8988T (cell line): ENCODE data around the gene ESAM.
"Not testable (repeated sequence)": the region's sequence is repeated elsewhere in the genome, so short reads cannot be mapped to it uniquely, and the experiment has no call there.

Experiments used
- DNase-seq: peaks from one replicate; pipeline ENCODE4 v3.0.0; 2011

The ESAM gene

DNA sequence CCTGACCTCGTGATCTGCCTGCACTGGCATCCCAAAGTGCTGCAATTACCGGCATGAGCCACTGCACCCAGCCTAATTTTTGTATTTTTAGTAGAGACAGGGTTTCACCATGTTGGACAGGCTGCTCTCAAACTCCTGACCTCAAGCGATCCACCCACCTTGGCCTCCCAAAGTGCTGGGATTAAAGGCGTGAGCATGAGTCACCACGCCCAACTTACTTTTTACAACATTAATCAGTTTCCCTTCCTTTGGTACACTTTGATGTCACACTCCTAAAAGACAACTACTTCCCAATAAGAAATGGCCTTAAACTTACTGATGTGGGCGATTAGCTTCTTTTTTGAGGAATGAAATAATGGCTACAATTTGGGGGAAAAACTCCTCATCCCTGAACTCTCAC is 8.9 kb upstream of the ESAM start:
- not testable (repeated sequence) for DNase-seq

DNA sequence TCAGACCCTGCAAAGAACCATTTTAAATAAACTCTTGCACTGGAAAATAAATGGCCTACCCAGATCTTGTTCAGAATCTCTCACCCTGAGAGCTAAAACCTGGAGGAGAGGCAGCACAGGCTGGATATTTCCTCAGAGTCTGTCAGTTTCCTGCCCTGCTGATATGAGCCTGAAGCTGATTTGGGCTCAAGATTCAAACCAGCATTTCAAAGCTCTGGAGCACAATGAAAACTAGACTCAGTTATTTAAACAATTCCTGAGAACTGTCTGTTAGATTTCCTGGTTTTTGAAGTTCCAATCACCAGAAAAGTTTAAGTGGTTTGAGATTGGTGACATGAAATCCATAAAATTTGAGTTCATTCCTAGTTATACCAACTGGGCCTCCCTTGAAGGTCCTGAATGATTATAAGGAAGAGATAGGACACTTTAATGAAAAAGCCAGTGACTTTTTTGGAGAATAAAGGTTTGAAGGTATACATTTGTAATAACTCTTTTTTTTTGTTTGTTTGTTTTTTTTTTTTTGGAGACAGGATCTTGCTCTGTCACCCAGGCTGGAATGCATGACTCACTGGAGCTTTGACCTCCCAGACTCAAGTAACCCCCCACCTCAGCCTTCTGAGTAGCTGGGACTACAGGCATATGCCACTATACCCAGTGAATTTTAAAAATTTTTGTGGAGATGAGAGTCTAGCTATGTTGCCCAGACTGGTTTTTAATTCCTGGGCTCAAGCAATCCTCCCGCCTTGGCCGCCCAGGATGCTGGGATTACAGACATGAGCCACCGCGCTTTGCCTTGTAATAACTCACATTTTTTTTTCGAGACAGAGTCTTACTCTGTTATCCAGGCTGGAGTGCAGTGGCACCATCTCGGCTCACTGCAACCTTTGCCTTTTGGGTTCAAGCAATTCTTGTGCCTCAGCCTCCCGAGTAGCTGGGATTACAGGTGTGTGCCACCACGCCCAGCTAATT is 8.0 kb upstream of the ESAM start:
- no peak for DNase-seq

DNA sequence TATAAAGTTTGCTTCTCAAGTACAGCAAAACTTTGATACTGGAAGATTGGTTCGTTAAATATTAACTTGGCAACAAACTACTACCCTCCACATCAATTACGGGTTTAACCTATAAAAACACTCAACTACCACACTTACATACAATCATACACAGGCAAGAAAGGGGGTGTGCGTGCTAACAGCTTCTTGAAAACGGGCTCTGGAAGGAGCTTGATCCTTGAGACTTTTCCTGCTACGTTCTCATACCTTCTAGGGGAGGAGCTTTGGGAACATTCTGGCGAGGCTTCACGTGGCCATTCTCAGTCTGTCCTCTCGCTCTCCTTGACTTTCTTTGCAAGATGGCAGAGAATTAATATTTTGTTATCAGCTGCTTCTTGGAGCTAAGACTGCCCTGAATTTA is 6.8 kb upstream of the ESAM start:
- DNase-seq = no peak

DNA sequence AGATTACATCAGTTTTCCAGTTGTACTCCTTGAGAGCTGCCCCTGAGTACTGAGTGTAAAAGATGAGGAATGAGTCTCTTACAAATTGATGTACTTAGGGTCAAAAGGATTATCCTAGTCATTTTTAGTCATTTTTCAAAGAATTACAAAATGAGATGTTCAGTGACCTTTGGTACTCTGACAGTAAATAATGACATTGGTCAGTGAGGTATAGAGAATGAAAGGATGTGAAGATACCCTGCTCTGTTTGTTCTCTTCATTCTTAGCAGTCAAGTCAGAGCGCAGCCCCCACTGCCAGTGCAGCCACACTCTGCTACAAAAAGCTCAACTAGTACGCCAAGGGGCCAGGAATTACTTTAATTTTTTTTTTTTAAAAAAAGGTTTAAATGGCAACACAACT is 4.1 kb upstream of the ESAM start:
- no peak for DNase-seq

DNA sequence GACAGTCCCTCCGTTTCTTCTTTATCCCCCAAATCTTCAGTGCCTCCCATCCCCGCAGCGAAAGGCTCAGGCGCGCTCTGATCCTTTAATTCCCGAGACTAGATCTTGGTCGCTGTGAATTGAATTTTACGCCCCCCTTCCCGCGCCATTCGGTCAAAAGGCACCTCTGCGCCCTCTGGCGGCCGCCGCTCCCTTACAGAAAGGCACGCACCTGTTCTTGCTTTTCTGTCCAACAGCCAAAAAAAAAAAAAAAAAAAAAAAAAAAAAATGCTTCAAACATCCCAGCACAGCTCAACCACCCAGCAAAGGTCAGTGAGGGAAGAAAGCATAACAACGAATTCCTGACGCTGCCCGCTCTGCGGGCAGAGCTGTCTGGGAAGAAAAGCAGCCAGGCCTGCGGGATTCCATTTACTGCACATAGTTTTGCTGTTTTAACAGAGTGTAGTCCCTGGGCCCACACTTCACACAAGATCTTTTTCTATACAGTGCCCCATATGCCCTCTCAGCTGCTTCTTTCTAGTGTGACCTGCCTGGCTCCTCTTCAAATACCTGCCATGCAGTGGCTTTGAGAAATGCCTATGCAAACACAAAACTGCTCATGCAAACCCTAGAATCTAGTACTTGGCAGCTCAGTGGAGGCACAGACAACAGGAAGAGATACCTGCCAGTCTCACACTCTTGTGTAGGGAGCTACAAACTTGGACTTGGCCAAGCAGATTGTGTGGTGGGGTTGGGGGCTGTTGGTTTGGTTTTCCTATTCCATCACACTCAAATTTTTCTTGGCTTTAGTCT is 1.3 kb upstream of the ESAM start:
- no peak for DNase-seq

DNA sequence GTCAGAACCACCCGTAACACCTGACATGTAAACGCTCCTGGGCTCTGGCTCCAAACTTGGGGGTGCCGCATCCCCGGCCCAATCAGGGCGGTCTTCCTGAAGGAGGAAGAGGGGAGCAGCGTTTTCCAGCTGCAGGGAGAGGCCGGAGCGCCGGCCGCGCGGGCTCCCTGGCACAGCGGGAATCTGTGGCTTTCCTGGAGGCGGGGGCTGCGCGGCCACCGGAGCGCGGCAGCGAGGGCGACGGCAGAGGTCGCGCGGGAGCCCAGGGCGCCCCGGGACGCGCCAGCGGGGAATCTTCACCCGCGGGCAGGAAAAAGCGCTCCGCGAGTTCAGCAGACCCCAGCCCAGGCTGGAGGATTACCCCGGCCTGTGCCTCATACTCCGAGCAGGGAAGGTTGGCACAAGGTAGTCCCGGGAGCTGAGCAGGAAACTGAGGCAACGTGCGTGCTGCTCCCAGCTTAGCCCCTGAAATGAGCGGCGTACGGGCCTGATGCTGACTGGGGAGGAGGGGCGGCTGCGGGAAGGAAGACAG is 600 bp upstream of the ESAM start:
- DNase-seq = no peak

DNA sequence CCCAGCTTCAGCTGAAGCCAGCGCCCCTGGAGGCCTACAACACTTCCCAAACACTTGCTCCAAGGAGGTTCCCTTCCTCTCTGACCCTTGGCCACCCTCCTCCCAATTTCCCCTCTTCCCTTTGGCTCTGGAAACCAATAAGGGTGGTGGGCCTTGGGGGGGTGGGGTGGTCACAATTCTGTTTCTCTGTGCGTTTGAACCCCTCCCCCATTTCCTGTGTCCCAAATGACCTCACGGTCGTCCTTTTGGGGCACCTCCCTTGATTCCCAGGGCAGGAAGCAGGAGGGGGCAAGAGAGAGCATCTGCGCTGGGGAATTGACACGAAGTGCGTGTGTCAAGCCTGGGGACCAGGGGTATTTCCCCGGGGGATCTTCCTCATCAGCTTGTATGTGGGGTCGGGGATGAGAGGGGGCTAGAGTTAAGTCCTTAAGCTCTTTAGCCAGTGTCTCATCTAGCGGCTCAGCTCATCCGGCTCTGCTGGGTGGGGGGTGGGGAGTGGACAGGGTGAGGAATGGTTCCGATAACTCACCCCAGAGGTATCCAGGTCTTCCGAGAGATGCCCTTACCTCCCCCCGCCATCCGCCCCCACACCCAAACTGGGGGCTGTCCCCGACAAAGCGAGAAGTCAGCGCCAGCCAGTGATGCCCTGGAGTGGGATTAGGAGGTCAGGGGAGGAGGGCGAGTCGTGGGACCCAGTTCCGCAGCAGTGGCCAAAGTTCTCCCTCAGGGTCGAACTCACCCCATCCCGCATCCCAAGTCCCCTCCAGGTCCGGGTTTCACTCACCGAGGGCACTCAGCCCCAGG is 587 bp downstream of the ESAM start:
- DNase-seq = no peak

DNA sequence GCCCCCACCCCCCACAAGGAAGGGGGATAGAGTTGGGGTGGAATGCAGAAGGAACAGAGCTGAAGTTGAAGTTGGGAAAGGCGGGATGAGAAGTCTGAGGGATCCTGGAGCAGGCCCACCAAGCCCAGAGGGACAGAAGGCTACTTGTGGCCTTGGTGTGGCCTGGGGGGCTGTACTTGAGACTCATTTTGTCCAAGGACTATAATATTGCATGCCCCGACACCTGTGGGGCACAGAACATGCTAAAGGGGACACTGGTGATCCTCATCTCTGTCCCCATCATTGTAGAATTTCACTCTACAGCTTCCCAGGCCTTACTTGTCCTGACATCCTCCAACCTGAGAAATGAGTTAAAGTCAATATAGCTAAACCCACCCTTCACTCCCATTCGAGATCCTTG is 1.3 kb downstream of the ESAM start:
- DNase-seq = no peak

DNA sequence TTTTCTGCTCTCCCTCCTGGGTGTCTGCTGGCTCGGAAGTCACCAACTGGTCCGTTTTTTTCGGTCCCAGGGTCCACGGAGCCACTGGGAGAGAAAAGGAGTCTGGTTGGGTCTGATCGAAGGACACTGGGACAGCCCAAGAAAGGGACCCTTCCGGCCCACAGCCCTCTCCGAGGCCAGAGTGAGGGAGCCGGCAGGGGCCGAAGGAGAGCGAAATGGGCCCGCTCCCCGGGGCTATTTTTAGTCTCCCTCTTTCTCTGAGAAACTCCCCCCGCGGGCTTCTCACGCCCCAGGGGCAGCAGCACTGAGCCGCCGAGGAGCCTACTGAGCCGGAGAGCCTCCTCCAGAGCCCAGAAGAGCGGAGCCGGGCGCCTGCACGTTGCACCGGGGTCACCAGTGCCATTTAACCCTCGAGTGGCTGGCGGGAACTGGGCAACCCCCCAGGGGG is 1.9 kb downstream of the ESAM start:
- no peak for DNase-seq

DNA sequence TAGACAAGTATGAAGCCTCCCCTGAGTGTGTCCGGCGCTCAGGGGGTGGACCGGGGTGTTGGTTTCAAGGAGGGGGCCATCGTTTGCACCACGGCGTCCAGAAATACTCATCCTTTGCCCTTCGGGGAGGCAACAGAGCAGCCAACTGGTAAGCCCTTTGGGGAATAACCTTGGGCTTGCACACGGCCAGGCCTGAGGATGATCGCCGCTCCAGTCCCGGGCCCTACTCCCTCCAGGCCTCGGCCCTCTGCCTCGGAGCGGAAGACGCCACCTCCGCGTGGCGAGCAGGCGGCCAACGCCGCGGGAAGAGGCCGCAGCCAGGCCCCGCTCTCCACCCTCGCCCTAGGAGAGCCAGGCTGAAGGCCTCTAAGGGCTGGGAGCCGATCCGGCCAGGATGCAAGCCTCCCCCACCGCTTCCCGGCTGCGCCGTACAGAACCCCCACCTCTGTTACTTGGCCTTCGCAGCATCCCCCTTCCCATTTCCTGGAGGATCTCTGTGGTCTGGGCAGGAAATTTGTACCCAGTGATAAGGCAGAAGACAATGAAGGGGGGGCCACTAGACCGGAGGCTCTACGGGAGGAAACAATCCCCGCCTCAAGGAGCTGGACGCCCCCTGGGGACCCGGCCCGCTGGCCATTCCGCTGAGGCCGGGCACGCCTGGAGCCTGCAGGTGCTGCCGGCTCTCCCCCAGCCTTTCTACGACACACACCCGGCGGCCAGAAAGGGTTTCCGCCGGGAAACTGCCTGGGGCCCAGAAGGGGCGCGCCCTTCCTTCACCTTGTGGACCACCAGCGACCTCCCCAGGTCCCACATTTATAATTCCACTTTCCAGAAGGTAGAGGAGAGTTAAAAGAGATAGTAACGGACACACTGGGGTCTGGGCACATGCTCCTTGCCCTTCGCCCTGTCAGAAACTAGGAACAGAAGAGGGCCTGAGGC is 2.6 kb downstream of the ESAM start:
- no peak for DNase-seq

DNA sequence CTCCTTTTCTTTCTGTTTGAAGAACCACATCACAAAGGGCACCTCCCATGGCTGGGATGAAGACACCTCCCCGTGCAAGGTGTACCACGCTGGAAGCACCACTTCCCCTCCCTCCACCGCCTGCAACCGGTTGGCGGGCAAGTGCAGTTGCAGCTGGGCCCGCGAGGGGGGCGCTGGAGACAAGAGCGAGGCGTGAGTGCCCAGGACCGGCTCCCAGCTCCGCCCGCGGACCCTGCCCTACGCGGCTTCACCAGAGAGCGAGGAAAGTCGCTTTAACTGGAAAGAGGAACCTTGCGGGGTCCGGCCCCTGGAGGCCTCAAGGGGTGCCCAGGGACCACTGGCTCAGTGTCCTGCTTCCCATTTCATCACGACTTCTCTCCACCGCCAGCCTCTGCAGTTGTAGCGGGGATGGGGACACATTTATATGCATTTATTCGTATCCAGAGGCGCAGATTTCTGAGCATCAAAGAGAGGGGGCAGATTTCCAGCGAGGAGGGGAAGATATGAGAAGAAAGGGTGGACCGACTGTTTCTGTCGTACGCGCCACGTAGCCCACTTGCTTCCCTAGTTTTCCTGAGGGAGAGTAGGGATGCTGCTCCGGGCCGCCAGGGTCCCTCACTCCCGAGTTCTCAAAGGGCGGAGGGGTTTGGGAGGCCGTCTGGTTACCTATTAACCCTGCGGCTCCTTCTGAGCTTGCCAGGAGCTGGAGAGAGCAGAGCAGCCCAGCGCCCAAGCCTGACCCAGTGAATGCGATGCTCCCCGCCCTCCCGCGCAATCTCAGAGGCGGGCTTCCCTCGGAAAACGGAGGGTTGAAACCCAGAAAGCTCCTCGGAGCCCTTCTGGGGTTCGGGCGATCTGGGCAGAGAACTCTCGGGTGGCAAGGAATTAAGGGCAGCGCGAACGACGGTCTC is 3.5 kb downstream of the ESAM start:
- DNase-seq = peak; percentile 96

DNA sequence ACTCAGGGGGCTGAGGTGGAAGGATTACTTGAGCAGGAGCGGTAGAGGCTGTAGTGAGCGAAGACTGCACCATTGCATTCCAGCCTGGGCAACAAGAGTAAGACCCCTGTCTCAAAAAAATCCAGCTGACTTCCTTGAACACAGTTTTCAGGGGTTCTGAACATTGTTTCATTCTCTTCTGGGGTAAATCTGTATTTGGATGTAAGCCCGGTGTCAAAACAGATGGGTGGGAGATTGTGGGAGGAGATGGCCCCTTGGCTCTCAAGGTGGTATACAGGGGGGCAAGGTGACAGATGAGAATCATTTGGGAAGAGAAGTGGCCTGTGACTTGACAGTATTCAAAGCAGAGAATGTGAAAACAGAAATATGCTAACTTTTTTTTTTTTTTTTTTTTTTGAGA is 4.8 kb downstream of the ESAM start:
- no peak for DNase-seq

DNA sequence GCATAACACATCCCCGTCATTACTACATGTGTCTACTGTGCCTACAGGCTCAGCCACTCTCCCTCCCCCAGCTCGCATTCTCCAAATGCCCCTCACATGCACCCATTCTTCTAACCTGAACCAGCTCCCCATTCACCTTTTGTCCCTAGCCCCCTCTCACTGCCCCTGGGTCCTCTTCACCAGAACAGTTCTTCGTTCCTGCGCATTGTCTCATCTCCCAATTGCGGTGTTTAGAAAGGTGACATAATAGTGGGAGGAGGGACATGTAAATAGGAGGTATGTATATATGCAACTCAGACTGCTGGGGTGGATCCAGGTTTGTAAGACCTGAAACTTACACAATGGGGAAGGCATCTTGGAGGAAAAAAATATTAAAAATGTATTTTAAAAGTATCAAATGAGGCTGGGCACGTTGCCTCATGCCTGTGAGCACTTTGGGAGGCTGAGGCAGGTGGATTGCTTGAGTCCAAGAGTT is 5.3 kb downstream of the ESAM start:
- no peak for DNase-seq

DNA sequence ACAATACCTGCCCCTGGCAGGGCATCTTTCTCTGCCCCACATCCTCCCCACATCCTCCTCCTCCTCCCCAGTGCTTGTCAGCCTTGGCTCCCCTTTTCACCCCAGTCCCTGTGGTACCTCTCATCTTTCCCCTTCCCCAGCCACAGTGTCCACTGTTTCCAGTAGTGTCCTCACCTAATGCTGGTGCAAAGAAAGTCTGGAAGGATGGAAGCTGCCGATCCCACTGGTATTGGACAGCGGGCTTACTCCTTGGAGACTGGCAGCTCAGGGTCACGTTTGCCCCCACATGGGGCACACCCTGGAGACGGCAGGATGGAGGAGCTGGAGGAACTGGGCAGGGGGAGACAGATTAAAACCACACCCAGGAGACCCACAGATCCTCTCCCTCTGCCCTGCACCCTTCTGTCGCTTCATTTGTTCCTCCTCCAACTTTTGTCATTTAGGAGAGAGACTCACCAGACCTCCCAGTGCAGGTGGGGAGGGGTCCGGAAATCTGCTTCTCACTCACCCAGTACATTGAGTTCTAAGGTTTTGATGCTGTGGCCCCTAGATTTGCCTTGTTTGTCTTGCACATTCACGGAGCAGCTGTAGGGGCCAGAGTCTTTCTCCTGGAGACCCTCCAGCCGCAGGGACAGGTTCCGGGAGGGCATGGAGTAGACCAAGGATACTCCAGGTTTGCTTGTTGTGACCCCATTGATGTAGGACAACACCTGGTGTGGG is 5.9 kb downstream of the ESAM start:
- DNase-seq = no peak

DNA sequence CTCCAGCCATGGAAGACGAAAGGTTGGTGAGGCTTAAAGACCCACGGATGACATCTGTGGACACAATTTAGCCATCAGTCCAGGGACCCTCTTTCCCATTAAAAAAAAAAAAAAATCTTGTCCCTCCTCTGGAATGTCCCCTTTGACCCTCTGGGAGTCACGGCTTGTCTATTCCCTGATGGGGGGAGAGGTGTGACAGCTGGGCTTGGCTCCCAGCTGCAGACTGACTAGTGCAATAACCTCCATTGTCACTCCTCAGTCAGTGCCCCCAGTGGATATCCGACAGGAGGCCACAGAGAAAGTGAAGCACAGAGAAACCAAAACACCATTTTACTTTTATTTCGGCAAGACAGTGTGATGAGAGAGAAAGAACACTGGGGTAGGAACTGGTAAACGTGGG is 7.4 kb downstream of the ESAM start:
- no peak for DNase-seq

DNA sequence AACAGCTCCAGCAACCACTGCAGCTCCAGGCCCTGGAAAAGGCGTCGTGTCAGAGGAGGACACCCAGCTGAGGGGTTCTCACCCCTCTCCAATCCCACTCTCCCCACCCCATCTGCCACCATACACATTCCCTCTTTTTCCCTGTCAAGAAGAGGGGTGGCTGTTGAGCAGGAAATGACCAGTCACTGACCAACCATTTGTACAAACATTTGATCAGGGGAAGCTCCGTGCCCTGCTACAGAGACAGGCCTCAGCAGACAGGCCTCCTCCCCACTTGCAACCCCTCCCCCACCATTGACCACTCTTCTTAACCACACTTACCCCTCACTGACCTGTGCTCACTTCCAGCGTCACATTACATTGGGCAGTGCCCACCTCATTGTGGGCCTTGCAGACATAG is 7.8 kb downstream of the ESAM start:
- no peak for DNase-seq

DNA sequence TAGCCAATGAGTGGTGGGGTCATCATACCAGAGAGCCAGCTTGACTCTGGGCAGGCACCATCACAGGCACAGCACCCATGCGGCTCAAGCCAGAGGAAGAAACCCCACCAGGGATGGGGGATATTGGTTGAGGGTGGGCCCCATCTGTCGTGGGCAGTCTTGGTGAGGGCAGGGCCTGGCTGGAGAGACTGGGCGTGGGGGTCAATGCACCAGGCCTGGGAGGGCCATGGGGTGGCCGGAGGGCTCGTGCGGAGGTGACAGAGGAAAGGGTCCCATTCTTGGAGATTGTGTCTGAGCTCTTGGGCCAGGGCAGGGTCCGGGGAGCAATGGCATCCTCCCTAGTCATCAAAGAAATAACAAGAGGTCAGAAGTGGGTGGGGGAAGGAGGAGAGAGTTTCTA is 8.5 kb downstream of the ESAM start:
- no peak for DNase-seq

DNA sequence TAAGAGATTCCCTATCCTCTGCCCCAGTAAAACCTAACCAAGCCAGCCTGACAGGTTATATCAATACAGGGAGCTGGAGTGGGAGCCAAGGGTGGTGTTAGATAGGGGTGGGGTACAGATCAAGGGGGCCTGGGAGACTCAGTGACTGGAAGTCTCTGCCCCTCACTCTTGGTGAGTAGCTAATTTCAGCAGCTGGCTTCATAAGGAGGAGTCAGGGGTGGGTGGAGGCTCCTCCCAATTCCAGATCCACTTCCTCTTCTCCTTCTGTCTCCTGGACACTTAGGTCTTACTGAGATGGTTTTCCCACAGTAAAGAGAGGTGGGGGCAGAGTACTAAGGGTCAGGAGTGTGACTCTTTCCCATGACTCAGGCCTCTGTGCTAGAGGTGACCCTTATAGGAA is 8.9 kb downstream of the ESAM start:
- DNase-seq = no peak

DNA sequence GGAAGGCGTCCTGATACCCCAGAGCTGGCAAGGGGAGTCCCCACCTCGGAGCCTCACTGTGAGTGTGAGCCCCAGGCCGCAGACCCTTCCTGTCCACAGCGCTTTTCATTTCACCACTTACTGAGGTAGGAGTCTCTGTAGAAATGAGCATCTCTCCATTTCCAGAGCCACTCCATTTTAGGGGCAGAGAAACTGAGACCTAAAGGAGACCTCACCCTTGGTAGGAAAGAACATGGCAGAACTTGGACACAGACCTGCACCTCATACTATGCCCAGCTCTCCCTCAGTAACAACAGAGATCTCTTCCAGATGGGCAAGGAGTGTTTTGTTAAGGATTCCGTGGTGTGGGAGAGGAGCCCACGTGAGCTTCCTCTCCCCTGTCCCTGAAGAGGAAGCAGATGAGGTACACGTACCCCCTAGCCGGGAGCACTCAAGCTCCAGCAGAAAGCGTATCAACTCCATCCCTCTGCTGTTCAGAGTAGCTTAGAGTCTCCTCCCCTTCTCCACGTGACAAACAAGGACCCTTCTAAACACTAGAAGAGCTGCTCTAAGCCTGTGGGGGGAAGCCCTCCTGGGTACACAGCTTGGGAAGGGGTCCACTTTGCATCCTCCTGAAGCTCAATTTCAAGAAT is 9.5 kb downstream of the ESAM start:
- no peak for DNase-seq
